ENCODE results near the gene MAML2. TPM values are rescaled to one million over a fixed set of nuclear protein-coding genes. Genes with fewer than 3 reads are reported as not detected.

The MAML2 gene
- total and polyA plus RNA-seq, 2 experiments from 2014 or later, result 1.1 to 8.2 TPM

GRCh38 chr11:96365493-96365892 is 22.5 kb upstream of the MAML2 start:
- no peak overlapping the region for H3K27ac ChIP-seq
- H3K4me1 ChIP-seq (ENCODE audit: low read depth), result no peaks in the 10 kb centered on the region
- H3K9me3 ChIP-seq (ENCODE audit: low read depth), result no peaks in the 10 kb centered on the region
- no peaks in the 10 kb centered on the region for H3K27me3 ChIP-seq
- no peak for DNase-seq (ENCODE audit: low read depth in 1 of 2, low spot score in 1 of 2)
- no peak overlapping the region for H3K4me3 ChIP-seq
- TF ChIP-seq CTCF (IDR thresholded peaks at IDR 0.05; ENCODE audit: low read depth, low read length), result no peak
- H3K36me3 ChIP-seq, result peaks cover 14% of the 10 kb centered on the region

GRCh38 chr11:96361778-96362177 is 18.8 kb upstream of the MAML2 start:
- Histone ChIP-seq H3K27me3 (no peaks in the 10 kb centered on the region), H3K4me1 (ENCODE audit: low read depth) (no peaks in the 10 kb centered on the region), H3K36me3 (peaks cover 14% of the 10 kb centered on the region), H3K9me3 (ENCODE audit: low read depth) (no peaks in the 10 kb centered on the region), H3K27ac (no peak overlapping the region), H3K4me3 (no peak overlapping the region)
- no peak for TF ChIP-seq CTCF (IDR thresholded peaks at IDR 0.05; ENCODE audit: low read depth, low read length)
- DNase-seq (ENCODE audit: low read depth in 1 of 2, low spot score in 1 of 2), result no peak

- no peaks in the 10 kb centered on the region for H3K27me3 ChIP-seq
- H3K27ac ChIP-seq, result no peak overlapping the region
- H3K9me3 ChIP-seq (ENCODE audit: low read depth), result no peaks in the 10 kb centered on the region
- H3K4me1 ChIP-seq (ENCODE audit: low read depth), result no peaks in the 10 kb centered on the region
- DNase-seq (ENCODE audit: low read depth in 1 of 2, low spot score in 1 of 2), result no peak
- TF ChIP-seq CTCF (IDR thresholded peaks at IDR 0.05; ENCODE audit: low read depth, low read length), result no peak
- H3K36me3 ChIP-seq, result peaks cover 7% of the 10 kb centered on the region
- no peak overlapping the region for H3K4me3 ChIP-seq
These were observed 15.3 kb upstream of the MAML2 start for GRCh38 chr11:96358321-96358720.

GRCh38 chr11:96357794-96358193 is 14.8 kb upstream of the MAML2 start:
- H3K36me3 ChIP-seq, result peaks cover 7% of the 10 kb centered on the region
- H3K27me3 ChIP-seq, result no peaks in the 10 kb centered on the region
- TF ChIP-seq CTCF (IDR thresholded peaks at IDR 0.05; ENCODE audit: low read depth, low read length), result no peak
- no peak overlapping the region for H3K27ac ChIP-seq
- H3K9me3 ChIP-seq (ENCODE audit: low read depth), result no peaks in the 10 kb centered on the region
- H3K4me3 ChIP-seq, result no peak overlapping the region
- H3K4me1 ChIP-seq (ENCODE audit: low read depth), result no peaks in the 10 kb centered on the region
- DNase-seq (ENCODE audit: low read depth in 1 of 2, low spot score in 1 of 2), result no peak

- Histone ChIP-seq H3K4me1 (ENCODE audit: low read depth) (no peaks in the 10 kb centered on the region), H3K27ac (no peak overlapping the region), H3K9me3 (ENCODE audit: low read depth) (no peaks in the 10 kb centered on the region), H3K36me3 (peaks cover 7% of the 10 kb centered on the region), H3K27me3 (no peaks in the 10 kb centered on the region), H3K4me3 (no peak overlapping the region)
- no peak for DNase-seq (ENCODE audit: low read depth in 1 of 2, low spot score in 1 of 2)
- no peak for TF ChIP-seq CTCF (IDR thresholded peaks at IDR 0.05; ENCODE audit: low read depth, low read length)
These were observed 13.9 kb upstream of the MAML2 start for GRCh38 chr11:96356848-96357247.
